SK-N-SH treated with all-trans-retinoic acid at 6 μM for 48 hours (cell line): ENCODE results near the gene YARS2.

Experiments
- ATAC-seq: fragments of 200-7000 bp; cut with Tn5 transposase; 3 replicates; pipeline ENCODE4 v1.9.1; 2020; ENCODE audit warnings: mild to moderate bottlenecking, moderate library complexity
- ARNTL ChIP-seq: fragments of 450-650 bp; formaldehyde crosslinking; IDR thresholded peaks from 2 replicates; pipeline ENCODE4 v1.5.0; 2020; ENCODE audit warnings: low read depth, mild to moderate bottlenecking, moderate library complexity, borderline replicate concordance
- BACH2 ChIP-seq: fragments of 250-450 bp; sonication (Bioruptor Pico); IDR thresholded peaks from 2 replicates; pipeline ENCODE4 v1.9.0; 2021; ENCODE audit warnings: mild to moderate bottlenecking, borderline replicate concordance
- CSRNP3 ChIP-seq: fragments of 250-450 bp; sonication (Bioruptor Pico); IDR thresholded peaks from 2 replicates; pipeline ENCODE4 v1.5.1; 2021; ENCODE audit warnings: mild to moderate bottlenecking, moderate library complexity
- ESRRG ChIP-seq: fragments of 250-450 bp; sonication (Bioruptor Pico); IDR thresholded peaks from 2 replicates; pipeline ENCODE4 v1.6.1; 2021; ENCODE audit warnings: mild to moderate bottlenecking
- ISL1 ChIP-seq: fragments of 250-450 bp; sonication (Bioruptor Pico); IDR thresholded peaks from 2 replicates; pipeline ENCODE4 v2.1.2; 2022; ENCODE audit warnings: mild to moderate bottlenecking, moderate library complexity
- POU6F1 ChIP-seq: fragments of 250-450 bp; sonication (Bioruptor Pico); IDR thresholded peaks from 2 replicates; pipeline ENCODE4 v1.8.0; 2021; ENCODE audit warnings: low read depth, mild to moderate bottlenecking, moderate library complexity, borderline replicate concordance
- PPARA ChIP-seq: fragments of 250-450 bp; sonication (Bioruptor Pico); IDR thresholded peaks from 2 replicates; pipeline ENCODE4 v1.5.0; 2020; ENCODE audit warnings: mild to moderate bottlenecking, borderline replicate concordance
- RARB ChIP-seq: fragments of 250-450 bp; sonication (Bioruptor Pico); IDR thresholded peaks from 2 replicates; pipeline ENCODE4 v1.8.0; 2021; ENCODE audit warnings: mild to moderate bottlenecking, moderate library complexity
- TCF4 ChIP-seq: fragments of 250-450 bp; sonication (Bioruptor Pico); IDR thresholded peaks from 2 replicates; pipeline ENCODE4 v1.8.0; 2021; ENCODE audit warnings: mild to moderate bottlenecking, moderate library complexity, borderline replicate concordance
- ZFP3 ChIP-seq: fragments of 250-450 bp; sonication (Bioruptor Pico); IDR thresholded peaks from 2 replicates; pipeline ENCODE4 v1.5.0; 2020; ENCODE audit warnings: mild to moderate bottlenecking, moderate library complexity
- ZNF70 ChIP-seq: fragments of 450-650 bp; formaldehyde crosslinking; IDR thresholded peaks from 2 replicates; pipeline ENCODE4 v1.5.0; 2020; ENCODE audit warnings: mild to moderate bottlenecking, moderate library complexity
- ZNF8 ChIP-seq: fragments of 450-650 bp; formaldehyde crosslinking; IDR thresholded peaks from 2 replicates; pipeline ENCODE4 v1.5.0; 2020; ENCODE audit warnings: mild to moderate bottlenecking, moderate library complexity

YARS2 gene

GRCh38 chr12:32697445-32697844 is 58.3 kb downstream of the YARS2 start:
- no peak for ATAC-seq
- no peak for TF ChIP-seq ZFP3 (CRISPR knock-in tag)
- TF ChIP-seq ARNTL (CRISPR knock-in tag): no peak
- no peak for TF ChIP-seq BACH2
- TF ChIP-seq ZNF70: no peak
- no peak for TF ChIP-seq PPARA (CRISPR knock-in tag)
- TF ChIP-seq ESRRG: no peak
- TF ChIP-seq POU6F1 (CRISPR knock-in tag): no peak
- TF ChIP-seq ISL1 (CRISPR knock-in tag): no peak
- no peak for TF ChIP-seq CSRNP3 (CRISPR knock-in tag)
- no peak for TF ChIP-seq ZNF8
- no peak for TF ChIP-seq RARB (CRISPR knock-in tag)
- TF ChIP-seq TCF4: no peak
